Activated T-helper 1 cell treated with anti-CD3 and anti-CD28 coated beads, Interleukin-12 subunit alpha, Interleukin-12 subunit beta, Interleukin-2, Interleukin-4 antibody, amounts not matched to agents 30 ng/mL and 10 ng/mL and 1 ng/mL, durations not matched to agents 14 hours and 24 hours and 36 hours (primary cell): ENCODE data around the gene WDR89. TPM values are rescaled to one million over a fixed set of nuclear protein-coding genes. Genes with fewer than 3 reads are reported as not detected.
A peak's percentile ranks its signal among the peaks of the same experiment; 100 is the strongest.

ENCODE experiments used
- DNase-seq: peaks from one replicate; pipeline ENCODE4 v3.0.0; 2021; ENCODE audit warnings: low spot score
- H3K27ac Mint-ChIP-seq: one replicate; pipeline ENCODE4 v1.8.0; 2021; ENCODE audit warnings: mild to moderate bottlenecking, mixed read lengths
- H3K27me3 Mint-ChIP-seq: one replicate; pipeline ENCODE4 v1.8.0; 2022; ENCODE audit warnings: mild to moderate bottlenecking, moderate library complexity, mixed read lengths; ENCODE audit not compliant: insufficient read depth
- H3K36me3 Mint-ChIP-seq: one replicate; pipeline ENCODE4 v1.8.0; 2021; ENCODE audit warnings: low read depth, mixed read lengths
- H3K4me1 Mint-ChIP-seq: one replicate; pipeline ENCODE4 v1.8.0; 2021; ENCODE audit warnings: low read depth, mixed read lengths
- H3K4me3 Mint-ChIP-seq: one replicate; pipeline ENCODE4 v1.8.0; 2021; ENCODE audit warnings: mild to moderate bottlenecking, moderate library complexity, mixed read lengths
- H3K9me3 Mint-ChIP-seq: one replicate; pipeline ENCODE4 v1.8.0; 2021; ENCODE audit warnings: mixed read lengths
- intact Hi-C: fragments of 100-400 bp; cut with micrococcal nuclease; formaldehyde crosslinking; loops from one replicate; pipeline ENCODE4 v1.15.1; 2024
- total RNA-seq: library from RNA; stranded (reverse); gene quantifications from 2 replicates; pipeline ENCODE4 v1.2.3, GENCODE V29; 2022

Gene WDR89
- 26.8 and 27.4 TPM in 2 replicates for total RNA-seq

GRCh38 chr14:63641473-63642228 is at the start of gene WDR89:
Gene WDR89, minus strand, starts transcription at chr14:63641871. Its CDS starts 41,929 bp downstream, at chr14:63599942.
- H3K9me3 Mint-ChIP-seq = peaks cover 6% of the 10 kb centered on the region
- H3K27me3 Mint-ChIP-seq = no peaks in the 10 kb centered on the region
- H3K27ac Mint-ChIP-seq = peak within 1 kb of the TSS; percentile 98
- DNase-seq = peak; percentile 97
- peak within 1 kb of the TSS; percentile 88 for H3K4me3 Mint-ChIP-seq
- peaks cover 21% of the 10 kb centered on the region for H3K36me3 Mint-ChIP-seq
- H3K4me1 Mint-ChIP-seq = peaks cover 27% of the 10 kb centered on the region
- intact Hi-C loops = loop anchor here (1.0 to 5.0 kb wide), 10 partner anchors 9 to 867 kb away; partner anchors contain the start of genes MTHFD1, PPP2R5E, SGPP1 and SYNE2

- Mint-ChIP-seq H3K4me3 (no peak overlapping the region), H3K27me3 (no peaks in the 10 kb centered on the region), H3K9me3 (no peaks in the 10 kb centered on the region), H3K36me3 (peaks cover 9% of the 10 kb centered on the region), H3K4me1 (no peaks in the 10 kb centered on the region), H3K27ac (no peak overlapping the region)
- intact Hi-C loops = no loop called here
- DNase-seq = no peak
These were observed 47.5 kb upstream of the WDR89 start for GRCh38 chr14:63689132-63689531.

GRCh38 chr14:63686926-63687325 is 45.3 kb upstream of the WDR89 start:
- intact Hi-C loops = no loop called here
- no peaks in the 10 kb centered on the region for H3K4me1 Mint-ChIP-seq
- peaks cover 11% of the 10 kb centered on the region for H3K36me3 Mint-ChIP-seq
- no peaks in the 10 kb centered on the region for H3K27me3 Mint-ChIP-seq
- no peak overlapping the region for H3K4me3 Mint-ChIP-seq
- H3K27ac Mint-ChIP-seq = no peak overlapping the region
- no peak for DNase-seq
- no peaks in the 10 kb centered on the region for H3K9me3 Mint-ChIP-seq

GRCh38 chr14:63685401-63685800 is 43.7 kb upstream of the WDR89 start:
- intact Hi-C loops = no loop called here
- Mint-ChIP-seq H3K27ac (no peak overlapping the region), H3K4me1 (no peaks in the 10 kb centered on the region), H3K36me3 (peaks cover 8% of the 10 kb centered on the region), H3K9me3 (no peaks in the 10 kb centered on the region), H3K4me3 (no peak overlapping the region), H3K27me3 (no peaks in the 10 kb centered on the region)
- no peak for DNase-seq

GRCh38 chr14:63682727-63683593 is 41.3 kb upstream of the WDR89 start:
- DNase-seq = no peak
- no peak overlapping the region for H3K27ac Mint-ChIP-seq
- H3K36me3 Mint-ChIP-seq = peaks cover 8% of the 10 kb centered on the region
- no peak overlapping the region for H3K4me3 Mint-ChIP-seq
- H3K9me3 Mint-ChIP-seq = no peaks in the 10 kb centered on the region
- peaks cover 2% of the 10 kb centered on the region for H3K4me1 Mint-ChIP-seq
- intact Hi-C loops = no loop called here
- H3K27me3 Mint-ChIP-seq = no peaks in the 10 kb centered on the region

GRCh38 chr14:63678536-63678935 is 36.9 kb upstream of the WDR89 start:
- no peak overlapping the region for H3K4me3 Mint-ChIP-seq
- peaks cover 5% of the 10 kb centered on the region for H3K4me1 Mint-ChIP-seq
- H3K27ac Mint-ChIP-seq = no peak overlapping the region
- peaks cover 7% of the 10 kb centered on the region for H3K36me3 Mint-ChIP-seq
- H3K27me3 Mint-ChIP-seq = no peaks in the 10 kb centered on the region
- H3K9me3 Mint-ChIP-seq = no peaks in the 10 kb centered on the region
- no peak for DNase-seq
- intact Hi-C loops = no loop called here

GRCh38 chr14:63677891-63678379 is 36.3 kb upstream of the WDR89 start:
- H3K27me3 Mint-ChIP-seq = no peaks in the 10 kb centered on the region
- intact Hi-C loops = no loop called here
- no peak overlapping the region for H3K4me3 Mint-ChIP-seq
- DNase-seq = no peak
- H3K36me3 Mint-ChIP-seq = peaks cover 4% of the 10 kb centered on the region
- no peak overlapping the region for H3K27ac Mint-ChIP-seq
- H3K9me3 Mint-ChIP-seq = no peaks in the 10 kb centered on the region
- H3K4me1 Mint-ChIP-seq = peaks cover 5% of the 10 kb centered on the region

- peaks cover 5% of the 10 kb centered on the region for H3K4me1 Mint-ChIP-seq
- peaks cover 1% of the 10 kb centered on the region for H3K27me3 Mint-ChIP-seq
- peaks cover 1% of the 10 kb centered on the region for H3K36me3 Mint-ChIP-seq
- H3K27ac Mint-ChIP-seq = no peak overlapping the region
- no peaks in the 10 kb centered on the region for H3K9me3 Mint-ChIP-seq
- DNase-seq = no peak
- H3K4me3 Mint-ChIP-seq = no peak overlapping the region
- intact Hi-C loops = no loop called here
These were observed 34.9 kb upstream of the WDR89 start for GRCh38 chr14:63676615-63677014.

- Mint-ChIP-seq H3K27me3 (peaks cover 1% of the 10 kb centered on the region), H3K36me3 (peaks cover 1% of the 10 kb centered on the region), H3K27ac (no peak overlapping the region), H3K4me3 (no peak overlapping the region), H3K9me3 (no peaks in the 10 kb centered on the region), H3K4me1 (peaks cover 5% of the 10 kb centered on the region)
- intact Hi-C loops = no loop called here
- DNase-seq = no peak
These were observed 32.3 kb upstream of the WDR89 start for GRCh38 chr14:63673886-63674497.

GRCh38 chr14:63673255-63673654 is 31.6 kb upstream of the WDR89 start:
- peaks cover 5% of the 10 kb centered on the region for H3K4me1 Mint-ChIP-seq
- H3K27me3 Mint-ChIP-seq = peaks cover 1% of the 10 kb centered on the region
- DNase-seq = no peak
- H3K4me3 Mint-ChIP-seq = no peak overlapping the region
- H3K9me3 Mint-ChIP-seq = no peaks in the 10 kb centered on the region
- intact Hi-C loops = no loop called here
- H3K27ac Mint-ChIP-seq = no peak overlapping the region
- peaks cover 1% of the 10 kb centered on the region for H3K36me3 Mint-ChIP-seq

- Mint-ChIP-seq H3K27ac (no peak overlapping the region), H3K27me3 (peaks cover 1% of the 10 kb centered on the region), H3K4me3 (no peak overlapping the region), H3K9me3 (no peaks in the 10 kb centered on the region), H3K36me3 (peaks cover 1% of the 10 kb centered on the region), H3K4me1 (no peaks in the 10 kb centered on the region)
- DNase-seq = no peak
- intact Hi-C loops = no loop called here
These were observed 30.9 kb upstream of the WDR89 start for GRCh38 chr14:63672417-63673180.

- DNase-seq = no peak
- no peak overlapping the region for H3K4me3 Mint-ChIP-seq
- H3K27ac Mint-ChIP-seq = no peak overlapping the region
- H3K9me3 Mint-ChIP-seq = no peaks in the 10 kb centered on the region
- peaks cover 1% of the 10 kb centered on the region for H3K36me3 Mint-ChIP-seq
- intact Hi-C loops = no loop called here
- H3K27me3 Mint-ChIP-seq = peaks cover 1% of the 10 kb centered on the region
- H3K4me1 Mint-ChIP-seq = no peaks in the 10 kb centered on the region
These were observed 30.3 kb upstream of the WDR89 start for GRCh38 chr14:63671987-63672386.
